Skeletal muscle satellite cell (primary cell): ENCODE measurements around the gene CXXC5.

Experiments used
- H3K27me3 ChIP-seq: 2 replicates; pipeline ENCODE4 v1.7.0; 2013; ENCODE audit warnings: low read length; ENCODE audit not compliant: control insufficient read depth, insufficient read depth
- H3K36me3 ChIP-seq: 2 replicates; pipeline ENCODE4 v1.7.0; 2013; ENCODE audit warnings: mild to moderate bottlenecking, control low read depth, low read length; ENCODE audit not compliant: insufficient read depth
- H3K4me1 ChIP-seq: 2 replicates; pipeline ENCODE4 v1.7.0; 2013; ENCODE audit warnings: low read length; ENCODE audit not compliant: control insufficient read depth, insufficient read depth
- H3K4me2 ChIP-seq: 2 replicates; pipeline ENCODE4 v1.7.0; 2013; ENCODE audit warnings: mild to moderate bottlenecking, low read length
- H3K4me3 ChIP-seq: 2 replicates; pipeline ENCODE4 v1.7.0; 2013; ENCODE audit warnings: low read length
- H3K9ac ChIP-seq: 2 replicates; pipeline ENCODE4 v1.7.0; 2013; ENCODE audit warnings: mild to moderate bottlenecking, low read depth, low read length, moderate library complexity
- H3K9me3 ChIP-seq: replicated peaks from 2 replicates; pipeline ENCODE4 v1.7.0; 2013; ENCODE audit warnings: mild to moderate bottlenecking, control low read depth, low read length

CXXC5 gene

GRCh38 chr5:139654871-139655491 is 6.8 kb downstream of the CXXC5 start:
- peaks cover 11% of the 10 kb centered on the region for H3K36me3 ChIP-seq
- H3K9me3 ChIP-seq: no peaks in the 10 kb centered on the region
- peak overlapping the region; percentile 92 for H3K4me2 ChIP-seq
- no peaks in the 10 kb centered on the region for H3K27me3 ChIP-seq
- H3K4me1 ChIP-seq: peaks cover 88% of the 10 kb centered on the region
- H3K4me3 ChIP-seq: peak overlapping the region; percentile 92
- peak overlapping the region; percentile 80 for H3K9ac ChIP-seq

- Histone ChIP-seq H3K4me1 (peaks cover 95% of the 10 kb centered on the region), H3K9ac (peak overlapping the region; percentile 80), H3K36me3 (peaks cover 8% of the 10 kb centered on the region), H3K9me3 (no peaks in the 10 kb centered on the region), H3K4me3 (peak overlapping the region; percentile 45), H3K27me3 (no peaks in the 10 kb centered on the region), H3K4me2 (peak overlapping the region; percentile 92)
Observed at GRCh38 chr5:139655727-139656271, 7.7 kb downstream of the CXXC5 start.

- Histone ChIP-seq H3K9me3 (no peaks in the 10 kb centered on the region), H3K4me1 (peaks cover 96% of the 10 kb centered on the region), H3K36me3 (peaks cover 15% of the 10 kb centered on the region), H3K4me2 (peak overlapping the region; percentile 92), H3K4me3 (peak overlapping the region; percentile 56), H3K27me3 (no peaks in the 10 kb centered on the region), H3K9ac (peak overlapping the region; percentile 79)
Observed at GRCh38 chr5:139657363-139658321, 9.5 kb downstream of the CXXC5 start.

GRCh38 chr5:139658501-139658927 is 10.4 kb downstream of the CXXC5 start:
- peak overlapping the region; percentile 79 for H3K9ac ChIP-seq
- H3K9me3 ChIP-seq: no peaks in the 10 kb centered on the region
- H3K4me3 ChIP-seq: peak overlapping the region; percentile 68
- no peaks in the 10 kb centered on the region for H3K27me3 ChIP-seq
- peaks cover 18% of the 10 kb centered on the region for H3K36me3 ChIP-seq
- peak overlapping the region; percentile 92 for H3K4me2 ChIP-seq
- peaks cover 96% of the 10 kb centered on the region for H3K4me1 ChIP-seq

- Histone ChIP-seq H3K9ac (peak overlapping the region; percentile 79), H3K27me3 (no peaks in the 10 kb centered on the region), H3K36me3 (peaks cover 22% of the 10 kb centered on the region), H3K4me1 (peaks cover 96% of the 10 kb centered on the region), H3K4me3 (peak overlapping the region; percentile 68), H3K4me2 (peak overlapping the region; percentile 92), H3K9me3 (no peaks in the 10 kb centered on the region)
Observed at GRCh38 chr5:139658928-139659667, 10.9 kb downstream of the CXXC5 start.

GRCh38 chr5:139659695-139660101 is 11.5 kb downstream of the CXXC5 start:
- Histone ChIP-seq H3K4me2 (peak overlapping the region; percentile 92), H3K27me3 (no peaks in the 10 kb centered on the region), H3K9me3 (no peaks in the 10 kb centered on the region), H3K4me1 (peaks cover 96% of the 10 kb centered on the region), H3K36me3 (peaks cover 21% of the 10 kb centered on the region), H3K4me3 (peak overlapping the region; percentile 68), H3K9ac (peak overlapping the region; percentile 79)

- Histone ChIP-seq H3K4me1 (peaks cover 96% of the 10 kb centered on the region), H3K4me3 (peak overlapping the region; percentile 68), H3K9ac (peak overlapping the region; percentile 79), H3K36me3 (peaks cover 22% of the 10 kb centered on the region), H3K27me3 (no peaks in the 10 kb centered on the region), H3K9me3 (no peaks in the 10 kb centered on the region), H3K4me2 (peak overlapping the region; percentile 92)
Observed at GRCh38 chr5:139660105-139660922, 12.2 kb downstream of the CXXC5 start.

- Histone ChIP-seq H3K9ac (peak overlapping the region; percentile 57), H3K27me3 (no peaks in the 10 kb centered on the region), H3K4me1 (peaks cover 96% of the 10 kb centered on the region), H3K4me3 (peak overlapping the region; percentile 59), H3K4me2 (peak overlapping the region; percentile 75), H3K9me3 (no peaks in the 10 kb centered on the region), H3K36me3 (peaks cover 22% of the 10 kb centered on the region)
Observed at GRCh38 chr5:139660923-139661814, 13.0 kb downstream of the CXXC5 start.

GRCh38 chr5:139662617-139663016 is 14.5 kb downstream of the CXXC5 start:
- peaks cover 99% of the 10 kb centered on the region for H3K4me1 ChIP-seq

More at GRCh38 chr5:139662617-139663016, 14.5 kb downstream of the CXXC5 start:
- no peak overlapping the region for H3K9ac ChIP-seq
- H3K4me3 ChIP-seq: no peak overlapping the region
- H3K4me2 ChIP-seq: peak overlapping the region; percentile 75
- peaks cover 19% of the 10 kb centered on the region for H3K36me3 ChIP-seq
- no peaks in the 10 kb centered on the region for H3K9me3 ChIP-seq
- no peaks in the 10 kb centered on the region for H3K27me3 ChIP-seq
